Esophagus muscularis mucosa (tissue), 4 donors: Measurements from ENCODE around the gene SUGP1.

Experiments used
- CTCF ChIP-seq, 3 experiments: fragments of 200-600 bp in 2 of 3; fragments of 450-650 bp in 1 of 3; sonication (generic) in 2 of 3; IDR thresholded peaks; one replicate each; pipeline ENCODE4 v1.5.1; 2017 to 2019; ENCODE audit warnings: antibody characterized with exemption in 3 of 3, mild to moderate bottlenecking in 2 of 3, moderate library complexity in 1 of 3
- EP300 ChIP-seq: sonication (generic); formaldehyde crosslinking; IDR thresholded peaks from one replicate; pipeline ENCODE4 v1.6.1; 2017; ENCODE audit warnings: antibody characterized with exemption
- POLR2A ChIP-seq: fragments of 450-650 bp; IDR thresholded peaks from one replicate; pipeline ENCODE4 v1.6.1; 2017; ENCODE audit warnings: antibody characterized with exemption, moderate library complexity, mild to moderate bottlenecking, low read depth
- POLR2AphosphoS5 ChIP-seq, 2 donors: sonication (generic); formaldehyde crosslinking; IDR thresholded peaks; one replicate each; pipeline ENCODE4 v1.6.1; 2017; ENCODE audit warnings: antibody characterized with exemption in 2 of 2

GRCh38 chr19:19356901-19357566 lies 36.7 kb upstream of the SUGP1 start:
- no peak for TF ChIP-seq CTCF (IDR thresholded peaks at IDR 0.05)
- no peak for TF ChIP-seq EP300
- TF ChIP-seq POLR2AphosphoS5 (IDR thresholded peaks at IDR 0.05) = no peak
- no peak for TF ChIP-seq POLR2A
